DOHH2 (cell line): ENCODE measurements around the gene SLC39A11.

Source experiments
- H3F3A ChIP-seq: fragments of 200-600 bp; sonication (generic), shearing (Covaris generic); 2 replicates; pipeline ENCODE4 v1.6.0; 2016; ENCODE audit warnings: antibody characterized with exemption, mild to moderate bottlenecking; ENCODE audit not compliant: control insufficient read depth, insufficient read depth
- H3K27ac ChIP-seq: fragments of 200-600 bp; sonication (generic); 2 replicates; pipeline ENCODE4 v1.5.1; 2014; ENCODE audit warnings: low read depth, mild to moderate bottlenecking, low read length, moderate library complexity
- H3K27me3 ChIP-seq: fragments of 200-600 bp; sonication (generic); 2 replicates; pipeline ENCODE4 v1.6.1; 2014; ENCODE audit warnings: mild to moderate bottlenecking, low read length, mixed read lengths; ENCODE audit not compliant: control insufficient read depth
- H3K36me3 ChIP-seq: fragments of 200-600 bp; sonication (generic); 2 replicates; pipeline ENCODE4 v1.6.1; 2014; ENCODE audit warnings: mild to moderate bottlenecking, low read length, moderate library complexity, mixed read lengths; ENCODE audit not compliant: control insufficient read depth
- H3K4me1 ChIP-seq: fragments of 200-600 bp; sonication (generic); 2 replicates; pipeline ENCODE4 v1.6.1; 2014; ENCODE audit warnings: mild to moderate bottlenecking, low read length, mixed read lengths; ENCODE audit not compliant: control insufficient read depth
- H3K4me2 ChIP-seq: fragments of 200-600 bp; sonication (generic); 2 replicates; pipeline ENCODE4 v1.6.0; 2014; ENCODE audit warnings: mild to moderate bottlenecking, low read length, moderate library complexity
- H3K4me3 ChIP-seq: fragments of 200-600 bp; sonication (generic); 2 replicates; pipeline ENCODE4 v1.5.1; 2014; ENCODE audit warnings: mild to moderate bottlenecking, low read length, mixed read lengths
- H3K79me2 ChIP-seq: fragments of 200-600 bp; sonication (generic); 2 replicates; pipeline ENCODE4 v1.6.1; 2014; ENCODE audit warnings: mild to moderate bottlenecking, low read length, mixed read lengths; ENCODE audit not compliant: control insufficient read depth
- H3K9me2 ChIP-seq: fragments of 200-600 bp; sonication (generic); replicated peaks from 2 replicates; pipeline ENCODE4 v1.6.1; 2014; ENCODE audit warnings: mild to moderate bottlenecking, low read length, mixed read lengths; ENCODE audit not compliant: control insufficient read depth
- H3K9me3 ChIP-seq: fragments of 200-600 bp; sonication (generic); 2 replicates; pipeline ENCODE4 v1.6.1; 2014; ENCODE audit warnings: antibody characterized with exemption, low read length, mixed read lengths; ENCODE audit not compliant: control insufficient read depth, insufficient read depth
- H4K20me1 ChIP-seq: fragments of 200-600 bp; sonication (generic); 2 replicates; pipeline ENCODE4 v1.6.0; 2014; ENCODE audit warnings: low read depth, mild to moderate bottlenecking, antibody characterized with exemption, low read length, moderate library complexity; ENCODE audit not compliant: control insufficient read depth, insufficient read depth
- CTCF ChIP-seq: fragments of 200-600 bp; sonication (generic); IDR thresholded peaks from one replicate; pipeline ENCODE4 v1.5.1; 2014; ENCODE audit warnings: antibody characterized with exemption, mild to moderate bottlenecking, low read depth, low read length; ENCODE audit not compliant: poor library complexity, severe bottlenecking
- EZH2phosphoT487 ChIP-seq: fragments of 200-600 bp; sonication (generic); IDR thresholded peaks from 2 replicates; pipeline ENCODE4 v1.6.1; 2017; ENCODE audit warnings: borderline replicate concordance, mild to moderate bottlenecking, antibody characterized with exemption, low read length, moderate library complexity, mixed read lengths

SLC39A11 gene

GRCh38 chr17:72598695-72599094, 493.8 kb downstream of the SLC39A11 start:
- no peaks in the 10 kb centered on the region for H3K36me3 ChIP-seq
- no peak for TF ChIP-seq CTCF
- no peak for TF ChIP-seq EZH2phosphoT487
- H4K20me1 ChIP-seq, result no peaks in the 10 kb centered on the region
- H3K79me2 ChIP-seq, result no peaks in the 10 kb centered on the region
- no peak overlapping the region for H3K4me3 ChIP-seq
- H3K9me2 ChIP-seq, result no peaks in the 10 kb centered on the region
- no peaks in the 10 kb centered on the region for H3K9me3 ChIP-seq
- no peaks in the 10 kb centered on the region; the same call in 1 of the 2 replicates for H3K27me3 ChIP-seq
- no peaks in the 10 kb centered on the region for H3K4me1 ChIP-seq
- no peak overlapping the region for H3K27ac ChIP-seq
- no peaks in the 10 kb centered on the region for H3F3A ChIP-seq
- no peak overlapping the region for H3K4me2 ChIP-seq

- H3K27me3 ChIP-seq, result no peaks in the 10 kb centered on the region; the same call in 1 of the 2 replicates
- H3K9me2 ChIP-seq, result no peaks in the 10 kb centered on the region
- no peaks in the 10 kb centered on the region for H3K36me3 ChIP-seq
- no peaks in the 10 kb centered on the region for H3K4me1 ChIP-seq
- H3F3A ChIP-seq, result no peaks in the 10 kb centered on the region
- H3K4me2 ChIP-seq, result no peak overlapping the region
- H3K4me3 ChIP-seq, result no peak overlapping the region
- H3K27ac ChIP-seq, result no peak overlapping the region
- no peaks in the 10 kb centered on the region for H3K9me3 ChIP-seq
- TF ChIP-seq EZH2phosphoT487 (no peak), CTCF (no peak)
- H3K79me2 ChIP-seq, result no peaks in the 10 kb centered on the region
- H4K20me1 ChIP-seq, result no peaks in the 10 kb centered on the region
Observed at GRCh38 chr17:72597354-72598087, 495.0 kb downstream of the SLC39A11 start.
